NCI-H1436 (cell line): Measurements from ENCODE around the gene PDLIM5.
"Not testable (repeated sequence)": the region's sequence is repeated elsewhere in the genome, so short reads cannot be mapped to it uniquely, and the experiment has no call there.

Experiments
- DNase-seq: peaks from one replicate; lab custom pipeline; 2025; lab: John Stamatoyannopoulos, UW

PDLIM5 gene, protein sequence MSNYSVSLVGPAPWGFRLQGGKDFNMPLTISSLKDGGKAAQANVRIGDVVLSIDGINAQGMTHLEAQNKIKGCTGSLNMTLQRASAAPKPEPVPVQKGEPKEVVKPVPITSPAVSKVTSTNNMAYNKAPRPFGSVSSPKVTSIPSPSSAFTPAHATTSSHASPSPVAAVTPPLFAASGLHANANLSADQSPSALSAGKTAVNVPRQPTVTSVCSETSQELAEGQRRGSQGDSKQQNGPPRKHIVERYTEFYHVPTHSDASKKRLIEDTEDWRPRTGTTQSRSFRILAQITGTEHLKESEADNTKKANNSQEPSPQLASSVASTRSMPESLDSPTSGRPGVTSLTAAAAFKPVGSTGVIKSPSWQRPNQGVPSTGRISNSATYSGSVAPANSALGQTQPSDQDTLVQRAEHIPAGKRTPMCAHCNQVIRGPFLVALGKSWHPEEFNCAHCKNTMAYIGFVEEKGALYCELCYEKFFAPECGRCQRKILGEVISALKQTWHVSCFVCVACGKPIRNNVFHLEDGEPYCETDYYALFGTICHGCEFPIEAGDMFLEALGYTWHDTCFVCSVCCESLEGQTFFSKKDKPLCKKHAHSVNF

DNA sequence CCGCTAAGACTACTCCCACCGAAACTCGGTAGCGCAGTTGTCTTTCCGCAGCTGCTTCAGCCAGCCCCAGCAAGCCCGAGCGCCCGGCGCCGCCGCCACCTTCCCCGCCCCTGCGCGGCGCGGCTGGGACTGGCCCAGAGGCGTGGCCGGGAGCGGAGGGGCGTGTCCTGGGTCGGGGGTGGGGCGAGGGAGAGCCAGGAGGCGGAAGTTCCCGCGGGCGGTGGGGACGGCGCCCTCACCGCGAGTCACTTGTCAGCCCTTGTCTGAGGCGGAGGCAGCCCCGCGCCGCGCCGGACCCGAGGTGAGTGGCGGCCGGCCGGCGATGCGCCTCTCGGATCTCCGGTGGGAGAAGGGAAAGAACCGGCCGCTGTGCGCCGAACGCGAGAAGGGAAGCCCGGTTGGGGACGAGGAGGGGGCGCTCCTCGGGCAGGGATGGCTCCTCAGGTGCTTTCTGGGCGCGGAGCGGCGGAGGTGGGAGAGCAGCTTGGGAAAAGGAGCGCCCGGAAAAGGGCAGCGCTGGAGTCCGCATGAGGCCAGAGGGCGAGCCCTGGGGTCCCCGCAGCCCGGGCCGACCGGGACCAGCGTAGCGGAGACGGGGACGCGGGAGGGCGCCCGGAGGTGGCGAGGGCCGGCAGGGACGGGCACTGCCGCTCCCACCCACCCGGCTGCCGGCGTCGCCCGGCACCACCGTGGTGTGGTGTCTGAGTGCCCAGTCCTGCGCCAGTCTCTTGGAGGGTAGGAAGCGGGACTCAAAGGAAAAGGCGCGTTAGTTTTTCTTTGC lies at the start of gene PDLIM5:
PDLIM5 (plus strand) TSS at position 248 of the 781 bp plus-strand sequence. CDS start 3,347 bp downstream, outside the sequence.
- peak; percentile 81 for DNase-seq

DNA sequence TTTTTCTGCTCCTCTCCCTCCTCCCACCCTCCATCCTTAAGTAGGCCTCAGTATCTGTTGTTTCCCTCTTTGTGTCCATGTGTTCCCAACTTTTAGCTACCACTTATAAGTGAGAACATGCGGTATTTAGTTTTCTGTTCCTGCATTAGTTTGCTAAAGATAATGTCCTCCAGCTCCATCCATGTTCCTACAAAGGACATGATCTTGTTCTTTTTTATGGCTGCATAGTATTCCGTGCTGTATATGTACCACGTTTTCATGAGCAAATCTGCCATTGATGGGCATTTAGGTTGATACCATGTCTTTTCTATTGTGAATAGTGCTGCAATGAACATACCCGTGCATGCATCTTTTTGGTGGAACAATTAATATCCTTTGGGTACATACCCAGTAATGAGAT lies 49.3 kb upstream of the PDLIM5 start:
- DNase-seq, result not testable (repeated sequence)

GRCh38 chr4:94403751-94404150 lies 48.0 kb upstream of the PDLIM5 start:
- no peak for DNase-seq

GRCh38 chr4:94406668-94407437 lies 44.9 kb upstream of the PDLIM5 start:
- peak; percentile 16 for DNase-seq

DNA sequence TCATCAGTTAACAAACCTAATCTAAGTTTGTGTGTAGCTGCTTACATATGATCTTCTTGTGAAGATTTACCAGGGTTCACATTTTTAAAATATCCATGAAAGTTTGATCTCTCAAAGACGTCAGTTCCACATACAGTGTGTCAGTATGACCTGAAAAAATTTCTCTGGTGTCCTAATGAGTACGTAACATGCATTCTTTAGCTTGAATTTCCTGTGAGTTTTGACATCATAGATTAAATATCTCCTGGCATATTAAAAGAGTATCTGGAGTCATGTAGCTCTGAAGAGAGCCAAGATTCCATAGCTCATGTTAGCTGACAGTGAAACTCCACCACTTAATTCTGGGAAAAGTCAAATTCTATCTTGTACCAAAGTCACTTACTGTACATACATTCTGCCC lies 43.9 kb upstream of the PDLIM5 start:
- DNase-seq, result no peak

- no peak for DNase-seq
Measured at GRCh38 chr4:94408549-94409374, 43.0 kb upstream of the PDLIM5 start.

- DNase-seq, result no peak
Measured at GRCh38 chr4:94409375-94409679, 42.4 kb upstream of the PDLIM5 start.

GRCh38 chr4:94409962-94410361 lies 41.8 kb upstream of the PDLIM5 start:
- DNase-seq, result no peak

DNA sequence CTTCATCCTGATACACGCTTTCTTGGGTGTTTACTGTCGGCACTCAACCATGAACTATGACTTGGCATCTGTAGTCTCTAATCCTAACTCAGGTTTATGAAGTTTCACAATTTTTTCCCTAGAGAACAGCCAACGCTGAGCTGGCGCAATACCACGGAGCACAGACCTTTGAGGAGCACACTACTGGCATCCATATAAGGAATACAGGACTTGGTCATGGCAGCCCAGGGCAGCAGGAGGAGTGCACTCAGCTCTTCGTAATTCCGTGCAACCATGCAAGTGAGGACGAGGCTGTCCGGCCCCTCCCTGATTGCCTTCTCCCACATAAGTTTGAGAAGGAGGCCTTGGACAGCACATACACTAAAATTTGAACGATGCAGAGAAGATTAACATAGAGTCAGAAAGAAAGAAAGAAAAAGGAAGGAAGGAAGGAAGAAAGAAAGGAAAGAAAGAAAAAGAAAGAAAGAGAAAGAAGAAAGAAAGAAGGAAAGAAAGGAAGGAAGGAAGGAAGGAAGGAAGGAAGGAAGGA lies 41.0 kb upstream of the PDLIM5 start:
- no peak for DNase-seq

GRCh38 chr4:94411296-94411695 lies 40.4 kb upstream of the PDLIM5 start:
- no peak for DNase-seq

GRCh38 chr4:94412019-94412657 lies 39.6 kb upstream of the PDLIM5 start:
- no peak for DNase-seq

GRCh38 chr4:94412658-94413038 lies 39.1 kb upstream of the PDLIM5 start:
- no peak for DNase-seq

GRCh38 chr4:94413085-94413840 lies 38.5 kb upstream of the PDLIM5 start:
- no peak for DNase-seq

DNA sequence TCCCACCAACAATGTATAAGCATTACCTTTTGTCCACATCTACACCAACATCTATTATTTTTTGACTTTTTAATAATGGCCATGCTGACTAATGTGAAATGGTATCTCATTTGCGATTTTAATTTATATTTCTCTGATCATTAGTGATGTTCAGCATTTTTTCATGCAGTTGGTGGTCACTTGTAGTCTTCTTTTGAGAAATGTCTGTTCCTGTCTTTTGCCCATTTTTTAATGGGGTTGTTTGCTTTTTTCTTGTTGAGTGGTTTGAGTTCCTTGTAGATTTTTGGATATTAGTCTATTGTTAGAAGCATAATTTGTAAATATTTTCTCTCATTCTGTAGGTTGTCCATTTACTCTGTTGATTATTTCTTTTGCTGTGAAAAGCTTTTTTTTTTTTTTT lies 36.8 kb upstream of the PDLIM5 start:
- DNase-seq, result no peak

DNA sequence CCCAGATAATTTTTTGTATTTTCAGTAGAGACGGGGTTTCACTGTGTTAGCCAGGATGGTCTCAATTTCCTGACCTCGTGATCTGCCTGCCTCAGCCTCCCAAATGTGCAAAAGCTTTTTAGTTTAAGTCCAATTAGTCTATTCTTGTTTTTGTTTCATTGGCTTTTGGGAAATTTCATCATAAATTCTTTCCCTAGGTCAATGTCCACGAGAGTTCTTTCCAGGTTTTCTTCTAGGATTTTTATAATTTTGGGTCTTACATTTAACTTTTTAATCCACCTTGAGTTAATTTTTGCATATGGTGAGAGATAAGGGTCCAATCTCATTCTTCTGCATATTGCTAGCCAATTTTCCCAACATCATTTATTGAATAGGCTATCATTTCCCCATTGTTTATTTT lies 36.3 kb upstream of the PDLIM5 start:
- DNase-seq, result no peak

DNA sequence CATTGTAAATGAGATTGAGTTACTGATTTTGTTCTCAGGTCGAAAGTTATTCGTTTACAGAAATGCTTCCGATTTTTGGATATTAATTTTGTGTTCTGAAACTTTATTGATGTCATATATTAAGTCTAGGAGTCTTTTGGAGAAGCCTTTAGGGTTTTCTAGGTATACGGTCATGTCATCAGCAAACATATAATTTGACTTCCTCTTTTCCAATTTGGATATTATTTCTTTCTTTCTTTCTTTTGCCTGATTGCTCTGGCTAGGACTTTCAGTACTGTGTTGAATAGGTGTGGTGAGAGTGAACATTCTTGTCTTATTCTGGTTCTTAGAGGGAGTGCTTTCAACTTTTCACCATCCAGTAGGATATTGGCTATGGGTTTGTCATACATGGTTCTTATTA lies 35.4 kb upstream of the PDLIM5 start:
- no peak for DNase-seq

GRCh38 chr4:94416981-94417380 lies 34.8 kb upstream of the PDLIM5 start:
- no peak for DNase-seq

DNA sequence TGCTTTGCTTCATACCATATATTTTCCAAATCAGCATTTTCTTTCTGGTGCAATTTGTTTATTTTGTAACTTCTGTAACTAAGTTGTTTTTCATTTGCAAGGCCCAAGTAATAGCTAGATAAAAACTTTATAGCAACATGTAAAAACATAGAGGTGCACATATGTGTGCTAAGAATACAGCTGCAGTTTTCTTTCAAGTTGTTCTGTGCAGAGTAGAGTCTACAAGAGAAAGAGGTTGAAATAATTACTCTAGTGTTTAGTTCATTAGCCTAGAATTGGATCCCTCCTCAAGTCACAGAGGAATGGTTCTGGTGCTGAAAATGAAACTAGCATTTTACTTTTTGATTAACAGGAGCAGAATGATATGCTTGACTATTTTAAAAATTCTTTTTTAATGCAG lies 32.2 kb upstream of the PDLIM5 start:
- no peak for DNase-seq

GRCh38 chr4:94419956-94420355 lies 31.8 kb upstream of the PDLIM5 start:
- DNase-seq, result no peak

- no peak for DNase-seq
Measured at GRCh38 chr4:94420356-94420755, 31.4 kb upstream of the PDLIM5 start.
